Activated CD8-positive, alpha-beta T cell treated with anti-CD3 and anti-CD28 coated beads for 36 hours (primary cell): ENCODE measurements around the gene FFAR1. TPM values are rescaled to one million over a fixed set of nuclear protein-coding genes. Genes with fewer than 3 reads are reported as not detected.

Source experiments
- ATAC-seq: fragments of 200-7000 bp; cut with Tn5 transposase; one replicate; pipeline ENCODE4 v1.10.0; 2021; ENCODE audit warnings: mild to moderate bottlenecking, moderate library complexity
- CTCF ChIA-PET: fragments of 350-600 bp; sonication (Branson Sonifier 250); formaldehyde crosslinking; loops from one replicate; lab custom pipeline; 2021; ENCODE audit warnings: antibody characterized with exemption; lab: Charles Lee
- POLR2A ChIA-PET: fragments of 350-600 bp; sonication (Branson Sonifier 250); formaldehyde crosslinking; loops from one replicate; lab custom pipeline; 2021; ENCODE audit warnings: antibody characterized with exemption; lab: Charles Lee
- DNase-seq: peaks from one replicate; pipeline ENCODE4 v3.0.0-alpha.2; 2020
- H3K27ac Mint-ChIP-seq: one replicate; pipeline ENCODE4 v1.8.0; 2021; ENCODE audit warnings: mild to moderate bottlenecking, mixed read lengths
- H3K27me3 Mint-ChIP-seq: one replicate; pipeline ENCODE4 v1.8.0; 2021; ENCODE audit warnings: mixed read lengths
- H3K36me3 Mint-ChIP-seq: one replicate; pipeline ENCODE4 v1.8.0; 2021; ENCODE audit warnings: low read depth, mixed read lengths
- H3K4me1 Mint-ChIP-seq: one replicate; pipeline ENCODE4 v1.8.0; 2021; ENCODE audit warnings: low read depth, mixed read lengths
- H3K4me3 Mint-ChIP-seq: one replicate; pipeline ENCODE4 v1.8.0; 2021; ENCODE audit warnings: mild to moderate bottlenecking, moderate library complexity, mixed read lengths
- H3K9me3 Mint-ChIP-seq: one replicate; pipeline ENCODE4 v1.8.0; 2021; ENCODE audit warnings: mixed read lengths
- CTCF ChIP-seq: fragments of 200-600 bp; IDR thresholded peaks from one replicate; pipeline ENCODE4 v1.8.0; 2022; ENCODE audit warnings: antibody characterized with exemption, mild to moderate bottlenecking
- intact Hi-C: fragments of 100-400 bp; cut with micrococcal nuclease; formaldehyde crosslinking; loops from one replicate; pipeline ENCODE4 v1.10.0; 2022
- total RNA-seq, 2 experiments: library from RNA; stranded (reverse); gene quantifications; one replicate each; pipeline ENCODE4 v1.2.3, GENCODE V29; 2021

FFAR1 gene
- not detected for total RNA-seq

GRCh38 chr19:35347171-35347929 lies at the start of gene FFAR1:
Gene FFAR1, plus strand, starts transcription at chr19:35347902. Its CDS starts 3,650 bp downstream, at chr19:35351552.
- no peaks in the 10 kb centered on the region for H3K9me3 Mint-ChIP-seq
- intact Hi-C loops: no loop called here
- H3K36me3 Mint-ChIP-seq: no peaks in the 10 kb centered on the region
- DNase-seq (peak; percentile 80), ATAC-seq (peak; percentile 71)
- H3K4me1 Mint-ChIP-seq: peaks cover 31% of the 10 kb centered on the region
- TF ChIP-seq CTCF: no peak
- H3K4me3 Mint-ChIP-seq: peak within 1 kb of the TSS; percentile 56
- peaks cover 1% of the 10 kb centered on the region for H3K27me3 Mint-ChIP-seq
- CTCF ChIA-PET: interaction anchor here (0.7 to 2.5 kb wide), 9 partner anchors 10 to 163 kb away, joined by 3 to 10 read pairs (median 3); partner anchors contain the start of gene FFAR3
- peak within 1 kb of the TSS; percentile 99 for H3K27ac Mint-ChIP-seq
- POLR2A ChIA-PET: interaction anchor here (0.6 to 2.3 kb wide), 10 partner anchors 9 to 277 kb away, joined by 3 to 9 read pairs (median 3); partner anchors contain the start of genes FFAR3 and FXYD5

GRCh38 chr19:35297922-35298321 lies 49.8 kb upstream of the FFAR1 start:
- no peaks in the 10 kb centered on the region for H3K9me3 Mint-ChIP-seq
- no peak for ATAC-seq
- CTCF ChIA-PET: no interaction called here
- POLR2A ChIA-PET: no interaction called here
- DNase-seq: no peak
- H3K4me1 Mint-ChIP-seq: peaks cover 9% of the 10 kb centered on the region
- no peaks in the 10 kb centered on the region for H3K36me3 Mint-ChIP-seq
- TF ChIP-seq CTCF: no peak
- no peaks in the 10 kb centered on the region for H3K27me3 Mint-ChIP-seq
- intact Hi-C loops: no loop called here
- no peak overlapping the region for H3K4me3 Mint-ChIP-seq
- no peak overlapping the region for H3K27ac Mint-ChIP-seq

- Mint-ChIP-seq H3K9me3 (no peaks in the 10 kb centered on the region), H3K27ac (no peak overlapping the region), H3K4me3 (no peak overlapping the region), H3K4me1 (peaks cover 9% of the 10 kb centered on the region), H3K27me3 (no peaks in the 10 kb centered on the region), H3K36me3 (no peaks in the 10 kb centered on the region)
- intact Hi-C loops: no loop called here
- no peak for TF ChIP-seq CTCF
- DNase-seq (no peak), ATAC-seq (no peak)
- CTCF ChIA-PET: no interaction called here
- POLR2A ChIA-PET: no interaction called here
Measured at GRCh38 chr19:35298561-35298972, 49.1 kb upstream of the FFAR1 start.

- DNase-seq (no peak), ATAC-seq (peak; percentile 21)
- ChIA-PET POLR2A (no interaction called here), CTCF (no interaction called here)
- no peak for TF ChIP-seq CTCF
- Mint-ChIP-seq H3K27me3 (peaks cover 1% of the 10 kb centered on the region), H3K9me3 (no peaks in the 10 kb centered on the region), H3K4me3 (no peak overlapping the region), H3K27ac (no peak overlapping the region), H3K36me3 (no peaks in the 10 kb centered on the region), H3K4me1 (peaks cover 9% of the 10 kb centered on the region)
- intact Hi-C loops: no loop called here
Measured at GRCh38 chr19:35299523-35300338, 48.0 kb upstream of the FFAR1 start.

GRCh38 chr19:35300339-35300649 lies 47.4 kb upstream of the FFAR1 start:
- intact Hi-C loops: no loop called here
- no peaks in the 10 kb centered on the region for H3K9me3 Mint-ChIP-seq
- CTCF ChIA-PET: no interaction called here
- ATAC-seq (no peak), DNase-seq (no peak)
- no peak overlapping the region for H3K27ac Mint-ChIP-seq
- H3K27me3 Mint-ChIP-seq: peaks cover 1% of the 10 kb centered on the region
- H3K4me3 Mint-ChIP-seq: no peak overlapping the region
- no peaks in the 10 kb centered on the region for H3K36me3 Mint-ChIP-seq
- TF ChIP-seq CTCF: no peak
- POLR2A ChIA-PET: no interaction called here
- H3K4me1 Mint-ChIP-seq: peaks cover 9% of the 10 kb centered on the region
